DOHH2 (cell line): ENCODE data around the gene CLDN22.
"Not testable (repeated sequence)": the region's sequence is repeated elsewhere in the genome, so short reads cannot be mapped to it uniquely, and the experiment has no call there.

ENCODE experiments used
- H3F3A ChIP-seq: fragments of 200-600 bp; sonication (generic), shearing (Covaris generic); 2 replicates; pipeline ENCODE4 v1.6.0; 2016; ENCODE audit warnings: antibody characterized with exemption, mild to moderate bottlenecking; ENCODE audit not compliant: control insufficient read depth, insufficient read depth
- H3K27ac ChIP-seq: fragments of 200-600 bp; sonication (generic); 2 replicates; pipeline ENCODE4 v1.5.1; 2014; ENCODE audit warnings: low read depth, mild to moderate bottlenecking, low read length, moderate library complexity
- H3K27me3 ChIP-seq: fragments of 200-600 bp; sonication (generic); 2 replicates; pipeline ENCODE4 v1.6.1; 2014; ENCODE audit warnings: mild to moderate bottlenecking, low read length, mixed read lengths; ENCODE audit not compliant: control insufficient read depth
- H3K36me3 ChIP-seq: fragments of 200-600 bp; sonication (generic); 2 replicates; pipeline ENCODE4 v1.6.1; 2014; ENCODE audit warnings: mild to moderate bottlenecking, low read length, moderate library complexity, mixed read lengths; ENCODE audit not compliant: control insufficient read depth
- H3K4me1 ChIP-seq: fragments of 200-600 bp; sonication (generic); 2 replicates; pipeline ENCODE4 v1.6.1; 2014; ENCODE audit warnings: mild to moderate bottlenecking, low read length, mixed read lengths; ENCODE audit not compliant: control insufficient read depth
- H3K4me2 ChIP-seq: fragments of 200-600 bp; sonication (generic); 2 replicates; pipeline ENCODE4 v1.6.0; 2014; ENCODE audit warnings: mild to moderate bottlenecking, low read length, moderate library complexity
- H3K4me3 ChIP-seq: fragments of 200-600 bp; sonication (generic); 2 replicates; pipeline ENCODE4 v1.5.1; 2014; ENCODE audit warnings: mild to moderate bottlenecking, low read length, mixed read lengths
- H3K79me2 ChIP-seq: fragments of 200-600 bp; sonication (generic); 2 replicates; pipeline ENCODE4 v1.6.1; 2014; ENCODE audit warnings: mild to moderate bottlenecking, low read length, mixed read lengths; ENCODE audit not compliant: control insufficient read depth
- H3K9me2 ChIP-seq: fragments of 200-600 bp; sonication (generic); replicated peaks from 2 replicates; pipeline ENCODE4 v1.6.1; 2014; ENCODE audit warnings: mild to moderate bottlenecking, low read length, mixed read lengths; ENCODE audit not compliant: control insufficient read depth
- H3K9me3 ChIP-seq: fragments of 200-600 bp; sonication (generic); 2 replicates; pipeline ENCODE4 v1.6.1; 2014; ENCODE audit warnings: antibody characterized with exemption, low read length, mixed read lengths; ENCODE audit not compliant: control insufficient read depth, insufficient read depth
- H4K20me1 ChIP-seq: fragments of 200-600 bp; sonication (generic); 2 replicates; pipeline ENCODE4 v1.6.0; 2014; ENCODE audit warnings: low read depth, mild to moderate bottlenecking, antibody characterized with exemption, low read length, moderate library complexity; ENCODE audit not compliant: control insufficient read depth, insufficient read depth
- EZH2phosphoT487 ChIP-seq: fragments of 200-600 bp; sonication (generic); IDR thresholded peaks from 2 replicates; pipeline ENCODE4 v1.6.1; 2017; ENCODE audit warnings: borderline replicate concordance, mild to moderate bottlenecking, antibody characterized with exemption, low read length, moderate library complexity, mixed read lengths
- TF ChIP-seq, protein P1 (sequence below): fragments of 200-600 bp; sonication (generic); IDR thresholded peaks from one replicate; pipeline ENCODE4 v1.5.1; 2014; ENCODE audit warnings: antibody characterized with exemption, mild to moderate bottlenecking, low read depth, low read length; ENCODE audit not compliant: poor library complexity, severe bottlenecking

The CLDN22 gene

GRCh38 chr4:183327827-183328226, 7.8 kb upstream of the CLDN22 start:
- Histone ChIP-seq H3K9me2 (no peaks in the 10 kb centered on the region), H4K20me1 (no peaks in the 10 kb centered on the region), H3K27me3 (no peaks in the 10 kb centered on the region), H3F3A (no peaks in the 10 kb centered on the region), H3K27ac (no peak overlapping the region), H3K4me2 (no peak overlapping the region), H3K9me3 (no peaks in the 10 kb centered on the region), H3K4me3 (no peak overlapping the region), H3K4me1 (no peaks in the 10 kb centered on the region), H3K36me3 (no peaks in the 10 kb centered on the region), H3K79me2 (no peaks in the 10 kb centered on the region)
- TF ChIP-seq, protein P1, sequence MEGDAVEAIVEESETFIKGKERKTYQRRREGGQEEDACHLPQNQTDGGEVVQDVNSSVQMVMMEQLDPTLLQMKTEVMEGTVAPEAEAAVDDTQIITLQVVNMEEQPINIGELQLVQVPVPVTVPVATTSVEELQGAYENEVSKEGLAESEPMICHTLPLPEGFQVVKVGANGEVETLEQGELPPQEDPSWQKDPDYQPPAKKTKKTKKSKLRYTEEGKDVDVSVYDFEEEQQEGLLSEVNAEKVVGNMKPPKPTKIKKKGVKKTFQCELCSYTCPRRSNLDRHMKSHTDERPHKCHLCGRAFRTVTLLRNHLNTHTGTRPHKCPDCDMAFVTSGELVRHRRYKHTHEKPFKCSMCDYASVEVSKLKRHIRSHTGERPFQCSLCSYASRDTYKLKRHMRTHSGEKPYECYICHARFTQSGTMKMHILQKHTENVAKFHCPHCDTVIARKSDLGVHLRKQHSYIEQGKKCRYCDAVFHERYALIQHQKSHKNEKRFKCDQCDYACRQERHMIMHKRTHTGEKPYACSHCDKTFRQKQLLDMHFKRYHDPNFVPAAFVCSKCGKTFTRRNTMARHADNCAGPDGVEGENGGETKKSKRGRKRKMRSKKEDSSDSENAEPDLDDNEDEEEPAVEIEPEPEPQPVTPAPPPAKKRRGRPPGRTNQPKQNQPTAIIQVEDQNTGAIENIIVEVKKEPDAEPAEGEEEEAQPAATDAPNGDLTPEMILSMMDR, result no peak
- no peak for TF ChIP-seq EZH2phosphoT487

DNA sequence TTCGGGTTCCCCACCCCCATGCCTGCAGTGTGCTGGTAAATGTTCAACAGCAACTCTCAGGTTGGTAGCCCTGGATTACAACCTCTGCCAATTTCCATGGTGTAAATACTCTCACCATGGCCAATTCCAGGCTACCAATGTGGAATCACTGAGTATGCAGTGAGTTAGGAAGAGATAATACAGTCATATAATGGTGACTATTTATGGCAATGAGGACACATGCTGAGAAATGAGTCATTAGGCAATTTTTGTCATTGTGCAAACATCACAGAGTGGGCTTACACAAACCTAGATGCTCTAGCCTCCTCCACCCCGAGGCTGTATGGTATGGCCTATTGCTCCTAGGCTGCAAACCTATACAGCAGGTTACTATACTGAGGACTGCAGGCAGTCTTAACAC, 6.8 kb upstream of the CLDN22 start:
- H3K4me1 ChIP-seq, result no peaks in the 10 kb centered on the region
- TF ChIP-seq, protein P1, result no peak
- TF ChIP-seq EZH2phosphoT487, result no peak
- no peaks in the 10 kb centered on the region for H3K36me3 ChIP-seq
- H3K9me2 ChIP-seq, result no peaks in the 10 kb centered on the region
- no peaks in the 10 kb centered on the region for H3K79me2 ChIP-seq
- no peaks in the 10 kb centered on the region for H3K9me3 ChIP-seq
- H3K27me3 ChIP-seq, result no peaks in the 10 kb centered on the region
- H4K20me1 ChIP-seq, result no peaks in the 10 kb centered on the region
- no peak overlapping the region for H3K4me3 ChIP-seq
- H3K27ac ChIP-seq, result no peak overlapping the region
- no peaks in the 10 kb centered on the region for H3F3A ChIP-seq
- no peak overlapping the region for H3K4me2 ChIP-seq

- H3K27ac ChIP-seq, H3K27me3 ChIP-seq, H3K79me2 ChIP-seq, H4K20me1 ChIP-seq, H3K9me3 ChIP-seq, H3K4me2 ChIP-seq, H3F3A ChIP-seq, H3K4me3 ChIP-seq, H3K9me2 ChIP-seq, H3K4me1 ChIP-seq, H3K36me3 ChIP-seq: not testable (repeated sequence)
Observed at GRCh38 chr4:183326387-183326786, 6.3 kb upstream of the CLDN22 start.

GRCh38 chr4:183324619-183325018, 4.5 kb upstream of the CLDN22 start:
- no peak overlapping the region for H3K4me3 ChIP-seq

GRCh38 chr4:183324056-183324455, 4.0 kb upstream of the CLDN22 start:
- not testable (repeated sequence) for H3K79me2 ChIP-seq, H3K27ac ChIP-seq, H3K9me3 ChIP-seq, H3K36me3 ChIP-seq, H3K9me2 ChIP-seq, H3K4me2 ChIP-seq, H3F3A ChIP-seq, H3K4me3 ChIP-seq, H3K27me3 ChIP-seq, H4K20me1 ChIP-seq, H3K4me1 ChIP-seq

More at GRCh38 chr4:183324619-183325018, 4.5 kb upstream of the CLDN22 start:
- no peak for TF ChIP-seq EZH2phosphoT487
- TF ChIP-seq, protein P1, result no peak
- Histone ChIP-seq H3K9me3 (no peaks in the 10 kb centered on the region), H3K36me3 (no peaks in the 10 kb centered on the region), H3K27me3 (no peaks in the 10 kb centered on the region), H4K20me1 (no peaks in the 10 kb centered on the region), H3K79me2 (no peaks in the 10 kb centered on the region), H3K27ac (no peak overlapping the region), H3K4me1 (no peaks in the 10 kb centered on the region), H3F3A (no peaks in the 10 kb centered on the region), H3K4me2 (no peak overlapping the region), H3K9me2 (no peaks in the 10 kb centered on the region)
